GM19328 (cell line): Measurements from ENCODE around the gene CMIP.

Experiments
- ATAC-seq: cut with Tn5 transposase; IDR thresholded peaks from one replicate; pipeline ENCODE4 v1.9.1; 2021; ENCODE audit warnings: mild to moderate bottlenecking, moderate library complexity; ENCODE audit not compliant: unreplicated experiment

CMIP gene

DNA sequence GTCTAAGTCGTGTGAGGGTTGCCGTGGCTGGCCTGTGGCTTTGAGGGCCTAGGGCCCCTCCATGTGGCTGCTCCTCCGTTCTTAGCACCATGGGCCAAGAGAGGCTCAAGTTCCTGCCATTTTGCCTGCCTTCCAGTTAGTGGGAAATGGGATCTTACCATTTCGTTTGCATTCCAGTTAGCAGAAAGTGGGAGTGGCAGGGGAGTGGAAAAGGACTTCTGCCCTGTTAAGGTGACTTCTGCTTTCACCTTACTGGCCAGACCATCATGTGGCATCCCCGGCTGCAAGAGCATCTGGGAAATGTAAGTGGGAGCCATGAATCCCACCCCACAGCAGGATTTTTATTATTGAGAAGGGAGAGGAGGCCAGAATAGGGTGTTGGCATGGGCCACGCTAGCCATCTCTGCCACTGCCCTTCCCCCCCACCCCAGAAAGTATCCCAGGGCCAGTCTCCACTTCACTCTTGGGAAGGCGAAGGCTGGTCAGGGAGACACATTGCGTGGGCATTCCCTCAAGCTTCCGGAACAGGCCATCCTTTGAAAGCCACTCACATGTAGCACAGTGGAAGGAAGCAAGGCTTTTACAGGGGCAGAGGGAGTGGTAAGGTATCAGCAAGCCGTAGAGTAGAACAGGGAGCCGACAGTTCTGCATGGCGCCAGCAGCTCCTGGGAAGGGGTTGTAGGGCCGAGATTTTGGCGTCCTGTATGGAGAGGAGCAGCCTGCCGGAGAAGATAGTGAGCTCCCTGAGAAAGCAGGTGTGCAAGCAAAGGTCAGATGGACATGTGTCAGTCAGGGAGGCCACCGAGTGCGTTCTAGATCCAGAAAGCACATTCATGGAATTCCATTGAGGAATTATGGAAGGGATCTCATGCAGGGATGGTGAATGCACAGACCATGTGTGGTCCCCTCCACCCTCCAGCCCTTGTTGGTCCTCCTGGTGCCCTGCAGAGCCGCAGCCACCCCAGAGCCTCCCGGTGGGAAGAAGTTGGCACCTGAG, 33.4 kb downstream of the CMIP start:
- ATAC-seq: no peak

DNA sequence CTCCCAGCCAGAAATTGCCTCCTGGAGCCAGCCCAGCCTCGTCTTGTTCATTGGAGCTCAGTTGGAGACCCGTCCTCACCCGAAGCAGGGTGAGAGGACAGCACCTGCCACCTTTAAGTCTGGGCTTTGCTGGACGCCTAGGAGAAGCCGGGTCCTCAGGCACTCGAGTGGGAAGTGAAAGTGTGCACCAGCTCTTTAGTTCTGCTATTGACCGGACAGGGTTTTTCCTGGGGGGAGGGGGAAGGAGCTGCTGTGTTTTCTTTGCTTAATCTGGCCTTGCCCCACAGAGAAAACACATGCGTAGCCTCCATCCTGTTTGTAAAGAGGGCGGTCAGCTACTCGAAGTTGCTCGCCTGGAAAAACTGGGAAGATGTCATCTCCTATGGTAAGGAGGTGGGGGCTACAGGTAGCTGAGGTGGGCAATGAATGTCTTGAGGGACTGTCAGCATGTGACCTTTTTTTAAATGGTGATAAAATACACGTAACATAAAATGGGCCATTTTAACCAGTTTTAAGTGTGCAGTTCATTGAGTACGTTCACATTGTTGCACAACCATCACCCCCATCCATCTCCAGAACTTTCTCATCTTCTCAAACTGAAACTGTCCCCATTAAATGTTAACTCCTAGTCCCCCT, 34.4 kb downstream of the CMIP start:
- ATAC-seq: peak; percentile 43

DNA sequence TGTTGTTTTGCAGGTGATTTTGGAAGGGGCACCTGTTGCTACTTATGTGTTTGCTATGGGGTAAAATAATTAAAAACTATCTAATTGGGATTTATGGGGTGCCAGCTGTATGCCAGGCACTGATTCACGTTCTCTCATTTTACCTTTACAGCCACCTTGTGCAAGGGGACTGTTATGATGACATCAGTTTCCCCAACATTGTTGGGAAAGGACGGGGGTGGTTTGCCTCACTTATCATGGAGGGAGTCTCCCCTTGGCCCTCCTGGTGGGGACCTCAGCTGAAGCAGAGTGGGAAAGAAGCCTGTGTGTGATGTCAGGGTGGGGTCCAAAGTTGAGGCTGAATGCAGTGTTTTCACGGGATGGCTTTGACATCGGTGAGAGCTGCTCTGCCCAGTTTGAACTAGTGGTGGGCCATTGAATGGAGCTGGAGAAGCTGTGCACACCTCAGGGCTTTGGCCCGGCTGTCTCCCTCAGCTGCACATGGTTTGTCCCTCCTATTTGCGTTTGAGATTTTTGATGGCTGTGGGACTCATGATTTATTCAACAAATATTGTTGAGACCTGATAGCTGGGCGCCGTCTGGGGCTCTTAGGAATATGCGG, 36.1 kb downstream of the CMIP start:
- ATAC-seq: peak; percentile 3

DNA sequence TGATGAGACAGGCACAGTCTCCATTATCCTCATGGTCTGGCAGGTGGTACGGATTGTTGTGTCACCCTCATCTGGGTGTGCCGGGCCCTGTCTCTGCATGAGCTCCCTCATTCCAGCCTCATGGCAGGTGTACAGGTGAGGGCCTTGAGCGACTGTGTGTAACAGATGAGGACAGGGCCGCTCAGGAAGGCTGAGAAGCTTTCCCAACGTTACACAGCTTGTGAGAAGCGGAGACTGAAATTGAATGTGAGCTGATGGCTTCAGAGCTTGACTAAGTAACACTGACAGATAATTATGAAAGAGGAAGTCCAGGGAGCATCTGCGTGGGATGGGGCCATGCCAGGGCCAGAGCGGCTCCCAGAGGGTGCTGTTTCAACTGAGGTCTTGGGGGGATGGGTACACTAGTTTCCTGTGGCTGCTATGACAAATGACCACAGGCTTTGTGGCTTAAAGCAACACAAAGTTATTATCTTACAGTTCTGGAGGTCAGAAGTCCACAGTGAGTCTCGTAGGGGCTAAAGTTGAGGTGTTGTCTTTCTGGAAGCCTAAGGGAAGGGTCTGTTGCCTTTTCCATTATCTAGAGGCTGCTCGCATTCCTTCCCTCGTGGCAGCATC, 36.7 kb downstream of the CMIP start:
- ATAC-seq: peak; percentile 77

DNA sequence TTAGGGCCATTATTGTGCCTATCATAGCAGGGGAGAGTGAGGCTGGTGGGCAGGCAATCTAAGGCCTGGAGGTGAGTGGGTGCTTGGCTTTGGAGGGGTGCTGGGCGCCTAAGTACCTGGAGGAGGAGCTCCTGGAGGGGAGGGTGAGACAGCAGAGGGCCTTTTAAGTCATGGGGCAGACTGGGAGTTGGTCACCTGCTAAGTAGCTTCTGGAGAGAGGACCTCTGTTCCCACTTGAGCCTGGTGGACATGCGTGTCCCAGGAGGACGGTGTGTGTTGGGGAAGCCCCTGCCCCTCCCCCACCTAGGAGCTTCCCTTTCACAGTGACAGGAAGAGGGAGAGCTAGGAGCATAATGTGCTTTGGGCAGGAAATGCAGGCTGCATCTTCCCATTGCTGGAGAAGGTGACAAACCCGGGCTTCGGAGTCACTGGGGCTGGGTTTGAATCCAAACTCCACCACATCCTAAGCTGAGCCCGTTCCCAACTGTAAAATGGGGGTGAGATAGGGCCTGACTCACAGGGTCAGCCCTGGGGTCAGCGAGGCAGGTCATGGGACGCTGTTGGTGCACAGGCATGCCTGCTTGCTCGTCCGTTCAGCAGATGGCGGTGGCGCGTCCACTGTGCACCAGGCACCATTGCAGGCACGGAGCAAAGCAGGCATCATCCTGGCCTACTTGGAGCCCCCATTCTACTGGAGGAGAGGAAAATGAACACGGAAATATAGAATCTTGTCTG, 37.9 kb downstream of the CMIP start:
- no peak for ATAC-seq

DNA sequence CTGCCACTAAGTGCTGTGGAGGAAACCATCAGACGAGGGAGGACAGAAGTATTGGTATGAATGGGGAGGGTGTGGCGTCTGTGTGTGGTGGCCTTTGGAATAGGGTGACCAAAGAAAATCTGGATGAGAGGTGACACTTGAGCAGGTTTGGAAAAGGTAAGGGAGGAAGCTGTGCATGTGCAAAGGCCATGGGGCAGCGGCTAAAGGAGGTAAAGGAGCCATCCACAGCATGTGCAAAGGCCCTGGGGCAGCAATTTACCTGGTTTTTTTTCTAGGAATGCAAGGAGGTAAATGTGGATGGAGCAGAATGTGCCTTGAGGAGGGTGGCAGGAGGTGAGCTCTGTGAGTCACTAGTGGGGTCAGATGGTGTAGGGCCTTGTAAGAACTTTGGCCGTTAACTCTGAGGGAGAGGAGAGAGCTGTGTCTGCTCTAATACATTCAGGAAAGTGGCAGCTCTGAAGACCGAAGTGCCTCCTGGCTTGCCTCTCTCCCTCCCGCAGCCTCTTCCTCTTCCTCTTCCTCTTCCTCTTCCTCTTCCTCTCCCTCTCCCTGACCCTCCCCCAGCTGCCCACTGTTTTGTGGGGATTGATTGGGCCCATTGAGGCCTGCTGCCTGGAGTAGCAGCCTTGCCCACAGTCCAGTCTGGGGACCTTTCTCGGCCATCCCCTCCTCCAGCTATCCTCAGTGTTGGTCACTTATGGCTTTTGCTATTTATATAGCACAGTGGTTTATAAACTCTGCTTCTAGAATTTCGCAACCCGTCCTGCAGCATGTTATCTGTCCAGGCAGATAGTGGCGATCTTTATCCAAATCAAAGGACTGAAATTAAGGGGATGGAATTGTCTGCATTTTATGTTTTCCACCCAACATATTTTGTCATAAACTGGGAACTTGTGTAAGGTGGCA, 38.7 kb downstream of the CMIP start:
- no peak for ATAC-seq

DNA sequence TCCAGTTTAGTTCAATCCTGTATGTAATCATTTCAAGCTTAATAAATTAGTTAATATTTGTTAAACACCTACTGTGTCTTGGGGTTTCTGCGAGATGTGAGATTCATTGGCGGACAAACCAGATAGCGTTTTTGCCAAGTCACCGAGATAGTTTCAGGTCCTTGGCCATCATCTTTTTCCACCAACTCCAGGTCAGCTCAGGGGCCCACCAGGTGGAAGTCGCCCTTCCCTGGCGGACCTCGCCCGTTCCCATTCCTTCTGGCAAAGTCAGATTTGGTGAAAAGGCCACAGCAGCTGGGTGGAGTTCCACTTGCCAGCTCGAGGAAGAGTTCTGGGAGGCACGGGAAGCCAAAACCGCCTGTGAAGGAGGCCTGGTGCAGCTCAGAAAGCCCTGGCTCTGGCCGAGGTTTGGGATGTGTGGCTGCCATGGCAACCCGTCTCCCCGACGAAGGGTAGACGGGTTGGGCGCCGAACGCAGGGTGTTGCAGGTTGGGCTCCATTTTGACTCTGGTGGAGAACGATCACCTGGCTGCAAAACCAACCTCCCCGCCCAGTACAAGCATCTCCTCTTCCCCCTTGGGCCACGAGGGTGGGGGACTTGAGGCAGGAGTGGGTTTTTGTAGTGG, 39.5 kb downstream of the CMIP start:
- ATAC-seq: no peak

DNA sequence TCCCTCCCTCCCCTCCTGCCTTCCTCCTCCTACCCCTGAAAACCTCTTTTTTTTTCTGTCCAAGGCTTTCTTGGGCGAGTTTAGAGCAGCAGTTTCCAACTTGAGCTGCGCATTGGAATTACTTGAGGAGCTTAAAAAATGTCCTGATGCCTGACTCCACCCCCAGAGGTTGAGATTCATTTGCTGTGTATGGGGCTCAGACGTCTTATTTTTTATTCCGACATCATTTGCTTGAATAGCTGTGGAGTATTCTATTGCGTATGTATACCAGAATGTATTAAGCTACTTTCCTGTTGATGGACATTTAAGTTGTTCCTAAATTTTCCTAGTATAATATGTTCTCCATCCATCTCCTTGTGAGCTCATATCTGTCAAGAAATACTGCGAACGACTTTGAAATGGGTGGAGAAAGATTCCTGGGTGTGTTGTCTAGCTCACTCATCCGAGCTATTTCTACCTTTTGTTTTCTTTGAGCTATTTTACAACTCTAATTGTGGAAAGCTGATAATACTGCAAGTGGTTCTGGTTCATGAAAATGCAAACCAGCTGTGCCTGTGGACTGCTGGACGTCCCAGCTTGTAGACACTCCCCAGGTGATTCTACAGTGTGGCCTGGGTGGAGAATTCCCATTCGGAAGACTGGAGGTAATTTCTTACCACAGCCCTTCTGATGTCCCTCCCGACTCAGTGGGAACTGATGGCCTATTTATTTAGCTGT, 40.5 kb downstream of the CMIP start:
- no peak for ATAC-seq

DNA sequence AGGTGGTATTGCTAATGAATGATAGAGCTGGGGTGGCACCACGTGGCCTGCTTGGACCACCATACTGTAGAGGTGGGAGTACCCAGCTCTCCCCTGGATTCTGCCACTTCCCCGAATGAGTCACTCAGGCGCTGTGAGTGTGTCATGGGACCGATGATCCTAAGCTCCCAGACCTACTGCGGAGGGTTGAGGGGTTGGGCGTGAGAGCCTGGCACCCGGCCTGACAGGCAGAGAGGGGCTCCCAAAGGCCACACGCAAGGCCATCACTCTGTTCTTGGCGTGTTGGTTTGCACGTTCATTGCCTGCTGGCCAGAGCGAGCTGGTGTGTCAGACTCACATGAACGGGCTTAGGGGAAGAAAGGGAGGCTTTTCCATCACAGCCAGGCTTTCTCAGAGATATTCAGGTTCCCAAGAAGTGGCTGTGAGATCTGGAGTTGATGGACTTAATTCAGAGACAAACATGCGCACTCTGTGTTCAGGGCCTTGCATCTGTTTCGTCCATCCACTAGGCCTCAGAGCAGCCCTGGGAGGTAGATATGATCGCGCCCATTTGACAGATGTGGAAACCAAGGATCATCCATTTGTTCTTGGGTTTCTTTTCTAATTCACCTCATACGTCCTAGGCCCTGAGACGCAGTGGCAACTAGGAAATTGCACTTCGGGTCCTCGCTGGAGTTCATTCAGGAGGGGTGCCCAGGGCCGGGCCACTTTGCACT, 41.4 kb downstream of the CMIP start:
- ATAC-seq: no peak

DNA sequence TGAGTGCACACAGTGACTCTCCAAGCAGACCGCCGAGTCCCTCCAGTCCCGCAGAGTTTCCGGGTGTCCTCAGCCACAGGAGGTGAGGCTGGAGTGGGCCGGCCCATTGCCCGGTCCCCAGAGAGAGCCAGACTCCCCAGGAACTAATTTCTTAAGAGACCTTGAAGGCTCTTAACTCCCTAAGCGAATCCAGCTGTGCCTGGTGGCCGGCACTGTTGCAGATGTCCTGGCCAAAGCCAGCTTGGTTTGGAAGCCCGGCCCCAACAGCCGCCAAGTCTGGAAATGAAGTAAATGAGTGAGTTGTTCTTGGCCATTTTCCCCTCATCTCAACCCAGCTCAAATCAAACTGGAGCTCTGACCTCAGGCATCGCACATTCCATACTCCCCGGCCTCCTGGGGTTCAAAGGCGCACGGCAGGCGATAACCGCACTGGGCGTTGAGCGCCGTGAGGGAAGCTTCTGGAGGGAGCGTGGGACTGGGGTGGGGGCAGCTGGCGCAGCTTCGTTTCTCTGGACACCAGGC, 42.0 kb downstream of the CMIP start:
- no peak for ATAC-seq

DNA sequence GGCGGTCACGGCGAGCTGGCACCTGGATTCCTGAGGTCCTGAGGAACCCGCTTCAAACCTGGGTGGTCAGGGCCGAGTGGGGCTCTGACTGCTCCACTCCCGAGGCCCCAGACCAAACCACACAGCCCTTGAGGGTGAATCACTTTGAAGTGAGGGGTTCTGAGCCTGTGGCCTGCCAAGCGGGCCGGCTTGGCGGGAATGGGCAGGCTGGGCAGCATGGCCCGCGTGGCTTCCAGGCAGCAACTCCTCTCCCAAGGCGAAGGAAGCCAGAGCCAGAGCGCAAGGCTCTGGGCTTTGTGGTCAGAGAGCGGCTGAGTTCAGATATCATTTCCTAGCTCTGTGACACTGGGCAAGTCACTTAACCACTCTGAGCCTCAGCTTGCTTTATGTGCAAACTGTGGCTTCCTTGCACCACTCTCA, 42.7 kb downstream of the CMIP start:
- ATAC-seq: no peak

DNA sequence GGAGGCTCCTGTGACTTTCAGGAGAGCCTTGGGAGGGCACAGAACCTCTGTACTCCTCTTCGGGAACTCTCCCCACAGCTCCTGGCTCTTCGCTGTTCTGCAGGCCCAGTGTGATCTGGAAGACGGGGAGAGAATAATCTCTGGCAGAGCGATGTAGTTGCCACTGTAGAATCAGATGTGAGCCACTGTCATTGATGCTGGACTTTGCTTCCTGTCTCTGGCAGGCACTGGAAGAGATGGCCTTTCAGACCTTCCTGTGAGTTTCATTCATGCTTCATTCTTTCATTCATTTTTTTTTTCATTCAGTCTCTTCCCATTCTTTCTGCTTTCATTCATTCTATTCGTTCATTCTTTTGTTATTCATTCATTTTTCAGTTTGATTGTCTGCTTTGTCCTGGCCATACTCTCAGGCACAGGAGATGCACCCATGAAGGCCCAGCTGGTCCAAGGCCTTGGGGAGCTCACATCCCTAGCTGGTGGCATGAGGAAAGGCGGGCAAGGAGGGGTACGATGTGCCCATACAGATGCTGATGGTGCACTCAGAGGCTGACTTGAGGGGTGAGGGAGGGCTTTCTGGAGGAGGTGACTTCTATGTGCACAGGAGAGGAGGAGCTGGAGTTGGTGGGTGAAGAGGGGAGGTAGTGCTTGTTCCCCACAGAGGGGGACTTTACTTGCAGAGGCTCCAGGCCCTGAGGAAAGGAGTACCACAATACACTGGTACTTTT, 44.2 kb downstream of the CMIP start:
- no peak for ATAC-seq

DNA sequence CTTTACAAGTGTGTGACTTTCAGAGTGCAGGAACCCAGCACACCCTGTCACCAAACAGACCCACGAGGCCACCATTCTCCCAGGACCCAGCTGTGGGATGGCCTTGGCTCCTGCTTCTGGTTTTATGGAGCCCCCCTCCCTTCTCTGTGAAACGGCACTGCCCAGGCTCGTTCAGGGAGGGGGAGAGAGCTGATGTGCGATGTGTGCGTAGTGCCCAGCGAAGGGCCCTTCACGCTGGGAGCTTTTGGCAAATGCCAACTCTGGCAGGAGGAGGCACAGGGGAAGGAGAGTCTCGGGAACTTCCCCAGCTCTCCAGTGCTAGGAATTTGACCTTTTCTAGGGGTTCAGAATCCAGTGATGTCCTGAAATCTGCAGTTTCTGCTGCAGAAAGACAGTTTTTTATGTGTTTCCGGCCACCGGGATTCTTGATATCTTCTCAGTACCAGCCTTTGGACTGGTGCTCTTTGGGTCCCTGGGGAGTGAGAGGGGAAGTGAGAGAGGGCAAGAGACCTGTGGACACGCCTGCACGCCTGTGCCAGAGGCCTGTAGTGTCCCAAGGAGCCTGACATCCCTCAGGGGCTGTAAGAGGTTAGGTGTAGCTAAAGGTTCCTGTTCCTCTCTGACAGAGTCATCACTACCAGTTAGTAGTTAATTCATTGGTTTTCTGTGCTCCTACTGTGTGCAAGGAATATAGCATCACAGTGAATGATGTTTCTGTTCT, 45.1 kb downstream of the CMIP start:
- ATAC-seq: no peak

DNA sequence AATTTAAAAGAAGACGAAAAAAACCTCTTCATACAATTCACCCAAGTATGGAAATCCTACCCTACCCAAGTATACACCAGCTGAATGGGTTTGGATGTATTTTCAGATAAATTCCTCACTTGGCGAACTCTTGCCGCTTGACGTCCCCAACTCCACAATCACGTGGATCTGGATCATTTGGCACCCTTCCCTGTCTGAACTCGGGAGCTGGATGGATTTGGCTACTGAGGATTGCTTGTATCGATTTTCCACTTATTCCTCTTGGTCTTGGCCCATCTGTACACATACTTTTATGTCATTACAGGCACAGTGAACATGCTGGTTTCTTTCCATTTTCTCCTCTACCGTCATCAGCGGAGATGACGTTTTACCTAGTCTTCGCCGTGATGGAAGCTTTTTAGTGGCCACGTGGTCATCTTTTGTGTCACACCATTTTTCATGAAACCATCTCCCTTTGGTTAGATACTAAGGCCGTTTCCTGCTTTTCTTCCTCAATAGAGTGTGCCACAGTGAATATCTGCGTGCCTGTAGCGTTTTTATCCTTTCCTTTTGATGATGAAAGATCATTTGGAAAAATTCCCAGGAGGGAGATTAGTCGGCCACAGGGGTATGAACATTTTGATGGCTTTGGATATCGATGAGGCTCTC, 47.1 kb downstream of the CMIP start:
- ATAC-seq: no peak

DNA sequence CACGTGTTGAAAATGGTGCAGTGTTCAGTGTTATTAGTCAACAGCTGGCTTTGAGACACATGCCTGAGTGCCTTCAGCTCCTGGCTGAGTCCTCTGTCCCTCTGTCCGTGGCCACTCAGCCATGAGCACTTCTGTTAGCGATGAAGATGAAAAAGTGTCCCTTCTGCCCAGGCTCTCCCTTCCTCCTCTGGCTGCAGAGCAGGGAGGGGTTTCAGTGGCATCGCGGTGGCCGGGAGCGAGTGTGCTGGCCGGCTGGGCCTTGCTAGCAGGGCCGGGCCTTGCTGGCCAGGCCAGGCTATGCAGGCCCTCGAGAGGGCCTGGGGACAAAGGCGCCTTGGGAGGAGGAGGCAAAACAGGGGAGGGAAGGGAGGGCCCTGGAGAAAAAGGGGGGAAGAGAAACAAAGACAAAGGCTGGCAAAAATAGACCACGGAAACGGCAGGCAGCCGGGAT, 47.7 kb downstream of the CMIP start:
- ATAC-seq: no peak
